MV-4-11 (cell line): ENCODE results near the gene GALNT2.

Source experiments
- DNase-seq: peaks from one replicate; lab custom pipeline; 2025; lab: John Stamatoyannopoulos, UW

The GALNT2 gene

DNA sequence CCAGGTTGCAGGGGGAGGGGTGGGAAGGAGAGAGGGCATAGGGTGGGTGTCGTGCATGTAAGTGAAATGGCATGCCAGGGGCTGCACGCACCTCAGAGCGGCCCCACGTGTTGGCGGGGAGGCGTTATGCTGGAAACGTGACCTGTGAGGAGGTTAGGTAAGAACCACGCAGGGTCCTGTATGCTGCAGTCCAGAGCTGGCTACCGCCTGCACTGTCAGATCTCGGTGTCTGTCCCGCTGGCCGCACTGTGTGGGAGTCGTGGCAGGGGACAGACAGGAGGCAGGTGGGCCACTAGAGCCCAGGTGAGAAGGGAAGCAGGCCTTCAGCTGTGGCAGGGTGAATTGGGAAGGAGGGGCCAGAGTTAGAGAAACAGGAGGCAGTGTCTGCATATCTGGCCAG is 79.7 kb downstream of the GALNT2 start:
- DNase-seq = no peak

DNA sequence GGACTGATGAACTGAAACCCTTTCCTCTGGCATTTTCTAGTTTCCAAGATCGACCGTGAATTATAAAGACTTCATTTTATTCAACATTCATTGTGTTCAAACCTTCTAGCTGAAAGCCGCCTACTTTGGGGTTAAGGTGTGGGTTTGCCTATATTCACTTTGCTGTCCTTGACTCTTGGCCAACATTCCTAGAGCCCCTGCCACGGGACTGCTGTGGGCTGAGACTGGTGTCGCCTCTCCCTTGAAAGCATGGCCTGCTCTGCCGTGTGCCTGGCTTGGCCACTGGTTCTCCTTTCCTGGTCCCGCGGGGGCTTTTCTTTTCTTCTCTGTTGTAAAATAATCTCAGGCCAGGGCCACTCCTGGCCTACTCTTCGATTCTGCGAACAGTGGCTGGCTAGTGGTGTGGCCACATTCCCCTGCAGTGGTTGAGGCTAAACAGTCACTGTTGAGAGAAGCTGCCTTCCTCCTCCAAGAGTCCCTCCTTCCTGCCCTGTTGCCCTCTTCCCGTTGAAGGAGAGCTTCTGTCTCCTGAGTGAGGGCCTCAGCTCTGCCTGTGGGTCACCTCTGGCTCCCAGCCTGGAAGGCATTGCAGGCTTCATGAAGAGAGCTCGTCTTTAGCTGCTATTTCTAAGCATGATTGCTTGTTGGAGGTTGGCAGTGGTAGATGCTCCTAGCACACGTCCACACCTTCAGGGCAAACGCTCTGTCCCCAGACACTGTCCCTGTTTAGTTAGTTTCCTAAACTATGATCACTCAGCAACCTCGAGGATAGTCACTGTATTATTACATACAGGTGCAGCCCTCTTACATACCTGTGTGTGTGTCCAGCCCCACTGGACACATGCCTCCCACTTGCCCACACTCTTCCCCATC is 80.5 kb downstream of the GALNT2 start:
- peak; percentile 38 for DNase-seq

DNA sequence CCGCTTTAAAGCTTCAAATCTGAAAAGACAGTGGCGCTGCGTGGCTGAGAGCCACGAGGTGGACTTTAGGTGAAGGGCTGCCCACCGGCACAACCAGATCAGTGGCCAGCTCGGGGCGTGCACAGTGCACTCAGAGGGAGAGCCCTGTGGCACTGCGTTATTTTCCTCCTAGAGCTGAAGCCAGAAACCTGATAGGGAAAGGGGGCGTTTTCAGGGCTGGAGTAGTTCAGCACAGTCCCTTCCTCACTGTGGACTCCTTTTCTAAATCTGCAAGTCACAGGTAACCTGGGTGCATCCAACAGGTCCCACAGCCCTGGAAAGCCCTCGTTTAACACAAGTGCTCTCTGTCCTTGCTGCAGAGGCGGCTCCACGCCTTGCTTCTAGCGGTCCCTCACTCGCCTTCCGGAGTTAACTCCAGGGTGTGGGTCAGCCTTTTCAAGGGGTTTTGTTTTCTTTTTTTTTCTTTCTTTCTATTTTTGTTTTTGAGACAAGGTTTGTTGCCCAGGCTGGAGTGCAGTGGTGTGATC is 81.2 kb downstream of the GALNT2 start:
- no peak for DNase-seq

DNA sequence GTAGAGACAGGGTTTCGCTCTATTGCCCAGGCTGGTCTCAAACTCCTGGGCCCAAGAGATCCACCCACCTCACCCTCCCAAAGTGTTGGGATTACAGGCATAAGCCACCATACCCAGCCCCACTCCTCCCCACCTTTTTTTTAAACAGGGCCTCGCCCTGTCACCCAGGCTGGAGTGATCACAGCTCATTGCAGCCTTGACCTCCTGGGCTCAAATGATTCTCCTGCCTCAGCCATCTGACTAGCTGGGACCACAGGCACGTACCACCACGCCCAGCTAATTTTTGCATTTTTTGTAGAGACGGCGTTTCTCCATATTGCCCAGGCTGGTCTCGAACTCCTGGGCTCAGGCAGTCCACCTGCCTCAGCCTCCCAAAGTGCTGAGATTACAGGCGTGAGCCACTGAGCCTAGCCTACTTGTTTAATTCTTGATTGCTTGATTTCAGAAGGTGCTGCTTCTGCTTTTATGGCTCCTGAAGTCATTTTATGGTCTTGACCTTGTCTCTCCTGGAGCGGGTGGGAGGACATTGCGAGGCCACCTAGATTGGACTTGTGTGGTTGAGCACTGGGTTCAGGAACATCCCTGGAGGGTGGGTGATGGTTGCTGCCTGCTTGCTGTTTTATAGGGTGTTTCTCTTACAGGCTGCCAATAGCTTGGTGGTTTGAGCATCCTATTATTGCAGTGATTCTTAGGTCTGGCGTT is 81.9 kb downstream of the GALNT2 start:
- DNase-seq = no peak

DNA sequence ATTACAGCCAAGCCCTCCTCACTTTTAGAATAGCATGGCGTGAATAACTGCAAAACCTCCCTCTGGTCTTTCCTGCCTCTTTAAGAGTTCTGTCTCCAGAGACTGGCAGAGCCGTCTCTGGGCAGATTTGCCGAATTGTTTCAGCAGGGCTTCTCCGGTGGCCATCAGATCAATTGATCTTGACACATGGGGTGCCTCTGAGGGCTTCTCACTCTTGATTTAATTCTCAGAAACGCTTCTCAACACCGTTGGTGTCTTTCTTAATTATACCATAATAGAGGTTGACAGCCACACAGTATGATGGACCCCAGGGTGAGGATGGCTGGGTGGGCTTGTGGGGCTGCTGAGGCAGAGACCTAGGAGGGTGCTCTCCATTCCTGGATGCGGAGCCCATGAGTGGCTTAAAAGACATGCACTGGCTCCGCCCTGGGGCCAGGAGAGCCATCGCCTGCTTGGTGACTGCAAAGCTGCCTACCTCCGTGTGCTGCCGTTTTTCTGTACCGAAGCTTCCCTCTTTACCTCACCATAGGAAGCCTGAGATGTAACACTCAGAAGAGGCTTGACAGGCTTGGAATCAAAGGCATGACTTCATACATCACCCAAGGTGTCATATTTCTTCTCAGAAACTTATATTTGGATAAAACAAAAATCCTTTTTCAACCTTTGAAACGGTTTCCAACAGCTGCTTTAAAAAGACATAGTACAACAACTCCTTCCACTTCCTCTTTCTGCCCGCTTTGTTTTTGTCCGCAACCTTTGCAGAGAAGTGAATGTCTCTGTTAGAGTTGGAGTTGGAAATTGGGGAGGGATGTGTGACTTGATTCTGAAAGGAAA is 82.9 kb downstream of the GALNT2 start:
- peak; percentile 90 for DNase-seq

DNA sequence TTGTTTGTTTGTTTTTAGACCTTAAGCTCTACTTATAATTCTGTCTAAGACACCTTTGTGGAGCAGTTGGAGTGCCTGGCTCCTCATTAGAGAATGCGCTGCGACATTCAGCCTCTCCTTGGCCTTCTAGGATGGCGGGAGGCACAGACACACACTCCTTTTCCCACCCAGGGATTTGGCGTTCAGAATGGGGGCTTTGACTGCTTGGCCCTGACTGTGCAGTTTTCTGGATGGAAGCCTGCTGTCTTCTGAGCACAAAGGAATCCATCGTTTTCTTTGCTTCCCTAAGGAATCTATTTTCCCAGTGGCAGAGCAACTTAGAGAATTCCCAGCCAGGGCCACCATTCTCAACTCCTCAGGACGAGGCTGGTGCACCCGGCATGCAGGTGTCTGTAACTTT is 83.6 kb downstream of the GALNT2 start:
- DNase-seq = no peak

DNA sequence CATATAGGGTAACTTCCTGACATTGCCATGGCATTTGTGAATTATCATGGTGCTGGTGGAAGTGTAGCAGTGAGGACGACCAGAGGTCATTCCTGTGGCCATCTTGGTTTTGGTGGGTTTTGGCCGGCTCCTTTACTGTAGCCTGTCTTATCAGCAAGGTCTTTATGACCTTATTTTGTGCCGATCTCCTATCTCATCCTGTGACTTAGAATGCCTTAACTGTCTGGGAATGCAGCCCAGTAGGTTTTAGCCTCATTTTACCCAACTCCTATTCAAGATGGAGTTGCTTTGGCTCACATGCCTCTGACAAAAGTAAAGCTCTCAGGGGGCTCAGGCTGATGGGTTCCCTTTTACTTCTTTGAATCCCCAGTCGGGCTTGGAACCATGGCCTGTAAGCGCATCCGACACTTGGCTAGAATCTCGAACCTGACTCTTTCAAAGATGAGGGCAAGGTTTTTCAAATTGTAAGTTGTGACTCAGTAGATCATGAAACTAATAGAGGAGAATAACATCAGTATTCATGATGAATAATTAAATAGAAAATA is 85.0 kb downstream of the GALNT2 start:
- DNase-seq = no peak

DNA sequence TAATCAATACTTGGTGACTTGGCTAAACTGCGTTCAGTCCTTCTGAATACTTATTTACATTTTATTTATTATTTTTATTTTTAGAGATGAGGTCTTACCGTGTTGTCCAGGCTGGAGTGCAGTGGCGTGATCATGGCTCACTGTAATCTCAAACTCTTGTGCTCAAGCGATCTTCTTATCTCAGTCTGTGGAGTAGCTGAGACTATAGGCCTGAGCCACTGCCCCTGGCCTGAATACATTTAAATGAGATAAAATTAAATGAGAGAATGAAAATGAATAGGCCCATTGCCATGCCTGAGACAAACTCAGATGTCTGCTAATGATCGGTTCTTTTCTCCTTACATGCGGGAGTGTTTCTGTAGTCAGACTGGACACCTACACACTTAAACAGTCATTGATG is 86.0 kb downstream of the GALNT2 start:
- no peak for DNase-seq

DNA sequence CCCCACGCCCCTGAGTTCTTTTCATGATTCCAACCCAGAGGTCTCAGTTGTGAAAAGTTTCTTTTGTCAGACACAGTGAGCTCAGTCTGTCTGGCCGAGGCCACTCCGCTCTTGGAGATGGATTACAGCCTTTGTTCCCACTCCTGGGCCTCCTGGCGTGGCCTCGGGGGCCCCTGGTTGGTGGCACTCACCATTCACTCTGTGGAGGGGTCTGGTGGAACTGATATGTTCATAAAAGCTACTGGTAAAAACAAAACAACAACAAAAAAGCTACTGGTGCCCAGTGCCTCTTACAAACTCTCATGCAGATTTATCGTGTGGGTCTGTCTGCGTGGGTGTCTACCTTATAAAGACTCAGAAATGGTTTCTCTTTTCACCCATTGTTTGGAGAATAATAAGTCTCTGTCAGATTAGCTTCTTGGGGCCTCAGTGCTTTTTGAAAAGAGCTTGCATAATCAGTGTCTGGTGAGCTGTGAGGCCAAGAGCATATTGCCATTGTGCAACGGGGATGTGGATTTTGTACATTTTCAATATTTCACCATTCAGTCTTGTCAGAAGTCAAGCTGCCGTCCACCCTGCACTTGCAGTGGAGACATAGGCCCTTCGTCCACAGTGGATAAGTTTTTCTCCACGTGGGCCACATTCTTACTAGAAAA is 86.7 kb downstream of the GALNT2 start:
- DNase-seq = peak; percentile 96

DNA sequence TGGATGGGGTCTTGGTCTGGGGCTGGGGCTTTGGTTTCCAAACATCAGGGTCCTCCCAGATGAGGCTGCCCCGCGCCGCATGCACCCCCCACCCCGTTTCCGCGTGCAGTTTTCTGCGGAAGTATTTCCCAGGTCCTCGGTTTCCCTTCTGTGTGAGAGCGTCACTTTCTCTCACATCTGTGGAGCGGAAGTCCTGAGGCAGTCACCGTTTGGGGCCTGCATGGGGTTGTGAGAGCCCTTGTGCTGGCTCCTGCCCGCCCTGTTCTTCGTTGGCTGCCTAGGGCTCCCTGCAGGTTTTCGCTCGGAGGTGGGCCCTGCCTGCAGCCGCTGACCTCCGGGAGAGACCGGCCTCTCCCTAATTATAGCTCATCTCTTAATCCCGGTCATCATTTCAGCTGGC is 88.0 kb downstream of the GALNT2 start:
- DNase-seq = no peak

DNA sequence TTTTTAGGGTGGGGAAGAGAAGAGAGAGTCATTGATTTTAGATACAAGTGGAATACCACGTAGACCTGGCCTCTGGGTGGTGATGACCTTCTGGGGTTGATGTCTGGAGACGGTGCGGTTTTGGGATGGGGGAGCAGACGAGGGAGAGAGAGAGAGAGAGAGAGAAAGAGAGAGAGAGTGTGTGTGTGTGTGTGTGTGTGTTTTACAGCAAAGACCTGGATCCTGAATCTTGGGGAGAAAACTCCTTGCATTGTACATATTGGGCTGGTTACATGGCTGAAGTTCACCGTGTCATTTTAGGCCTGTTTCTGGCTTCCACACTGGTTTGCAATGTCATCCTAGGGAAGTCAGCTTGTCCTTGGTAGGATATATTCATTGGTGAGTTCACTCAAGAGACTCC is 89.0 kb downstream of the GALNT2 start:
- no peak for DNase-seq

DNA sequence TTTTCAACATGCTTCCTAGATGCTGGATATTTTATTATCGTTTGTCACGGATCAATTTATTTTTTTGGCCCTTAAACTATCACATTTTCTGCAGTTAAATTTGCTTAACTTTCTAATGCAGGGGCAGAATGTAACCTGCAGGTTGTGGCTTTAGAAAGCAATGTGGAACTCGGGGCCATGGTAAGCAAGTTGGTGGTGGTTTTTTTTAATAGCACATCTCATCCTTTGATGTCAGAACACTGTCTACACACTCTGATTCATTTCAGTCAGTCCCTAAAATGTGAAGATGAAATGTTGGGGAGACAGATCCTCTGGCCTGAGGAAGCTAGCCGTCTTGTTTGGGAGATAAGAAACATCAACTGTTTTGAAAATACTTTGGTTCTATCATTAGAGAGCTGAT is 89.5 kb downstream of the GALNT2 start:
- no peak for DNase-seq

DNA sequence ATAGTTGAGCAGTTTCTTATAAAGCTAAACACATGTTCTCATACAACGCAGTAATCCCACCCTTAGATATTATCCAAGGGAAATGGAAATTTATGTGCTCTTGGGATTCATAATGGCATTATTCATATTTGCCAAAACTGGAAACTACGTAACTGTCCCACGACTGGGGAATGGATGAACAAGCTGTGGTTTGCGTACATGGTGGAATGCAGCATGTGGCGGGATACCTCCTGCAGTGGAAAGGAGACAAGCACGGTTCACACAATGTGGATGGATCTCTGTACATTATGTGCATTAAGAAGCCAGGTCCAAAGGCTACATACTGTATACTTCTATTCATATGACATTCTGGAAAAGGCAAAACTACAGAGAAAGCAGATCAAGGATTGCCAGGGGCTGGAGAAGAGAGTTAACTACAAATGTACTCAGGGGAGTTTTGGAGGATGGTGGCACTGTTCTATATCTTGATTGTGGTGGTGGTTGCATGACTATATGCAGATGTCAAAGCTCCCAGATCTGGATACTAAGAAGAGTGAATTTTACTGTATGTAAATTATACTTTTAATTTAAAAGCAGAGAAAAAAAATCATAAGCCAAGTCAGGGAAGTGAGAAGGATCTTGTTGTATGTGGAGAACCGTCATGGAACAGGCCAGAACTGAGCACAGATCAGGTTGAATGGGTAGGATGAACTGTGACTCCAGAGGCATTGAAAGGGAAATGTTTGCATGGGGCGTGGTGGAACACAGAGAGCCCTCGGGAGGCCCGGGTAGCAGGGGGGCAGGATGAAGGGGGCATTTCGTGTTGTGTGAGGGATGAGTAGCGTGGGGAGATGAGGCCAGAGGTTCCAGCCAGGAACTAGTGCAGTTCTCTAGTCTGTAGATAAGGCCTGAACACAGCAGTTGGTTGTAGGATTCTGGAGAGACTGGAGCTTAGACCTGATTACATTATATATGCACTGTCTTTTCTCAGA is 90.7 kb downstream of the GALNT2 start:
- DNase-seq = no peak

DNA sequence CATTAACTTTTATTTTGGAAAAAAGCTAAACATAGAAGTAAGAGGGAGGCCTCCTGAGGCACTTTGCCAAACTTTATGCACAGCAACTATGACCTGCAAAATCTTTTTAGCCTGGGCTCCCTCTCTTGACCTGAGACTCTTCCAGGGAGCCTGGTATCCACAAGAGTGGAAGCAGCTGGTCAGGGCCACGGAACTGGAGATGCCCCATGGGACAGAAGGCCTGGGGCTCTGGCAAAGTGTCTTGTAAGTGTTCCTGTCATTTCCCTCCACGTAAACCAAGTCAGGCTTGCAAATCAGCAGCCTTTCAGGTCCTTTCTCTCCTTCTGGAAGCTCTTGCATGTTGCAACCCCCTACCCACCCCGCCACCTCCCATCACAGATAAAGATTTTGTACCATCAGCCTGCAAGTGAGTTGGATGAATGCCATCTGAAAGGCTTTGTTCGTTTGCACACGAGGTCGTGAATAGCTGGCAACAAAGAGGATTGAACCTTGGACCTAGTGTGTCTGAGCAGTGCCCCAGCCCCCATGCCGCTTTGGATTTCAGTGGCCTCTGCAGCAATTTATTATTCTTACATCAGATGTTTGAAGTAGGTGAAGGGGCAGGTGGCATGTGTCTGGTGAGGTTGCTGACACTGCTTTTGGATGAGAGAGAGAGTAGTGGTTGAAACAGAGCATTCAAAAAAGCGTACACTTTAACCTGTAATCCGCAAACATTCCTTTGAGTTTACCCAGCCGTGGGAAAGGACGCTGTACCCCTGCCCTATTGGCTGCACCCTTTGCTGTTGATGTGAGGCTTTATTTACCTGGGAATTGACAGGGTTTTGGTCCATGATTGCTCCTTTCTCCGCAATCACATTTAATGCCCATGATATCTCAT is 91.6 kb downstream of the GALNT2 start:
- no peak for DNase-seq

DNA sequence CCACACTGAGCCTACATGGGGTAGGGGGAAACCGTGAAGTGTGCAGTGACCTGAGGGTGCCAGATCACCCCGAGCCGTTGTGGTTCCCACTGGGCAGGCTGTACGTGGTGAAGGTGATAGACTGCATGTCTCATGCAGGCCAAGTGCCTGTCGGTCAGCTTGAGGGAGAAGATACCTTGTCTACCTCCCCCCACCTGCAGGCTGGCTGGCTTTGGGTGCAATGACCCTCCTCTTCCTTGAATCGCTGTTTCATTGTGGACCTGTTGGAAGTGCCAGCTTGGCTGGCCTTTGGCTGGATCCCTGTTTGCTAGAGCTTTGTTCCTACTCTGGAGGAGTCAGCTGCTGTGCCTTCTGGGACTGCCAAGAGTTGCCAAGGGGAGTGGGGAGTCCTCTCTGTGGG is 92.5 kb downstream of the GALNT2 start:
- DNase-seq = no peak

DNA sequence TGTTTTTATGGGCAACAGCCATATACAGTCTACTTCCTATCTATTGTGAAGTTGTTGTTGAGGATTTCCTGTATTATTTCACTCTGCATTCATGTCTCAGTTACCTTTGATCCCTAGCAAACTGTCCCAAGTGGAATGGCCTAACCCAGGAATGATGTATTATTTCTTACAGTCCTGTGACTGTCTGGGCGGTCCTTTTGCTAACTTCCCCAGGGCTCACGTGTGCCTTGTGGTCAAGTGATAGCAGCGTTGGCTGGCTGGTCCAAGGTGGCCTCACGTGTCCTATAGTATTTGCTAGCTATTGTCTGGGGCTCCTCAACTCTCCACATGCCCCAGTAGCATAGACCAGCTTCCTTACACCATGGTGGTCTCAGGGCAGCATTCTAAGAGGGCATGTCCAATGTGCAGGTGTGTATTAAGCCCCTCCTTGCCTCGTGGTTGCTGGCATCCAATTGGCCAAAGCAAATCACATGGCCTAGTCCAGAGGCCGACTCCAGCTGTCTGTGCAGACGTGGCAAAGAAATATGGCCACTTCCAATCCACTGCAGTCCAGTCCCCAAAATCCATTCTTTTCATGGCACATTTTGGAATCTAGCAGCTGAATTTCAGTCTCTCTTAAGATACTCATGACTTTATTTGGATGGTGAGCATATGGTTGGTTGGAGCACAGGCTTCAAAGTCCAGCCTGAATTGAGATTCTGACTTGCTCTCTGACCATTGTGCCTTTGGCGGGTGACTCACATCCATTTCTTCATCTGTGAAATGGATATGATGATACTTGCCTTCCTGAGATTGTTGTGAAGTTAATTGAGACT is 94.1 kb downstream of the GALNT2 start:
- no peak for DNase-seq

DNA sequence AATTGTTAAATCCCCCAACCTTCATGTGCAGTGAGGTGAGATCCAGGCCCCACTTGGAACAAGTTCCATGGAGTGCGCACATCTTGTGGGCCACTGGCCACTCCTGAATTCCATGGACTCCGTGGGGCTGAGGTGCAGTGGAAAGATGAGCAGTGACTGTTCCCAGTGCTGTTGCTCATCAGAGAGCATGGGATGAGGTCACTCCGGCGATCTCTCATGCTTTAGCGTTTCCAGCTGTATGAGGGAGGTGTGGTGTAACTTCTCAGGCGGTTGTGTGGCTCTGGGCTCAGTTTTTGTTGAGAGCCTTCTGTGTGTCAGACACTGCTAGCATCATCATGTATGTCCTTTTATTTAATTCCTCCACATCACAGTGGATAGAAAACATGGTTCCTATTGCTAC is 96.2 kb downstream of the GALNT2 start:
- peak; percentile 17 for DNase-seq

DNA sequence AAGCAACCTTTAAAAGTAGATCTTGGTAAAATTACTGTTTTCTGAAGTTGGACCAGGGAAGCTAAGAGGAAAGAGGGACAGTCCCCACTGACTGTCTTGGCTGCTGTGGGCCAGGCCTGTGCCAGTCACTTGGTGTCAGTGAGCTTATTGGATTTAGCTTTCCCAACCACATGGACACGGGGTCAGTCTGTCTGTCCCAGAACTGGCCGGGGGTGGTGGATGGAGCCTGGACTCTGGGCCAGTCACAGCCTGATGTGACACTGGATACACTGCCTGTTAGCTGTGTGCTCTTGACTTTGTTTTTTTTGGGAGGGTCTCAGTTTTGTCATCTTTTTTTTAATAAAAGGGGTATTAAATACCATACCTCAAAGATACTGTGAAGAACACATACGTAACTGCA is 96.7 kb downstream of the GALNT2 start:
- DNase-seq = no peak
